PFSK-1 (cell line): Measurements from ENCODE around the gene PADI4.

Experiments
- FOXP2 ChIP-seq: optimal IDR thresholded peaks from 2 replicates; pipeline ENCODE3; 2011; ENCODE audit warnings: borderline replicate concordance, control low read depth, inconsistent platforms; ENCODE audit not compliant: insufficient read depth; ENCODE audit errors: extremely low read length, extremely low read depth
- POLR2AphosphoS5 ChIP-seq: IDR thresholded peaks from 2 replicates; pipeline ENCODE4 v1.6.1; 2012; ENCODE audit warnings: low read depth, mild to moderate bottlenecking, control low read depth, low read length, moderate library complexity
- REST ChIP-seq, 2 experiments: IDR thresholded peaks; 2 replicates each; pipeline versions ENCODE4 v1.6.1 to v1.8.0; 2011 to 2012; ENCODE audit warnings: low read depth in 2 of 2, low read length in 2 of 2, control low read depth in 1 of 2, inconsistent platforms in 1 of 2, mild to moderate bottlenecking in 1 of 2, moderate library complexity in 1 of 2; ENCODE audit not compliant: insufficient read depth in 1 of 2
- SIN3A ChIP-seq: IDR thresholded peaks from 2 replicates; pipeline ENCODE4 v1.6.1; 2012; ENCODE audit warnings: mild to moderate bottlenecking, low read length, moderate library complexity, borderline replicate concordance; ENCODE audit not compliant: insufficient read depth
- TAF1 ChIP-seq: IDR thresholded peaks from 2 replicates; pipeline ENCODE4 v1.6.1; 2012; ENCODE audit warnings: low read length, control low read depth, borderline replicate concordance; ENCODE audit not compliant: insufficient read depth

Gene PADI4

GRCh38 chr1:17403081-17403480 is 95.1 kb downstream of the PADI4 start:
- no peak for TF ChIP-seq POLR2AphosphoS5
- no peak for TF ChIP-seq REST (IDR thresholded peaks at IDR 0.05; ENCODE audit: insufficient read depth in 1 of 2, low read depth in 2 of 2, low read length in 2 of 2)
- TF ChIP-seq SIN3A, result no peak
- no peak for TF ChIP-seq TAF1
- TF ChIP-seq FOXP2, result no peak

- TF ChIP-seq REST (IDR thresholded peaks at IDR 0.05; ENCODE audit: insufficient read depth in 1 of 2, low read depth in 2 of 2, low read length in 2 of 2) (no peak), FOXP2 (no peak), TAF1 (no peak)
Measured at GRCh38 chr1:17404034-17404684, 96.2 kb downstream of the PADI4 start.

GRCh38 chr1:17404820-17405219 is 96.8 kb downstream of the PADI4 start:
- no peak for TF ChIP-seq TAF1
- TF ChIP-seq POLR2AphosphoS5, result no peak

GRCh38 chr1:17405898-17406759 is 98.1 kb downstream of the PADI4 start:
- TF ChIP-seq FOXP2 (no peak), TAF1 (no peak), SIN3A (no peak), POLR2AphosphoS5 (no peak)

- TF ChIP-seq TAF1 (no peak), POLR2AphosphoS5 (no peak), SIN3A (no peak), REST (IDR thresholded peaks at IDR 0.05; ENCODE audit: insufficient read depth in 1 of 2, low read depth in 2 of 2, low read length in 2 of 2) (no peak), FOXP2 (no peak)
Measured at GRCh38 chr1:17409391-17409811, 101.4 kb downstream of the PADI4 start.

GRCh38 chr1:17412093-17412870 is 104.3 kb downstream of the PADI4 start:
- TF ChIP-seq FOXP2 (no peak), POLR2AphosphoS5 (no peak)
